Purkinje cell (primary cell): ENCODE data around the gene BCL2L2. TPM values are rescaled to one million over a fixed set of nuclear protein-coding genes. Genes with fewer than 3 reads are reported as not detected.

ENCODE experiments used
- polyA plus RNA-seq: library from polyadenylated mRNA; unstranded; fragments of >200 nt; fragmentation: Nextera tagmentation; gene quantifications from 2 replicates; pipeline ENCODE4 v1.2.1, GENCODE V29; 2014

Gene BCL2L2, protein sequence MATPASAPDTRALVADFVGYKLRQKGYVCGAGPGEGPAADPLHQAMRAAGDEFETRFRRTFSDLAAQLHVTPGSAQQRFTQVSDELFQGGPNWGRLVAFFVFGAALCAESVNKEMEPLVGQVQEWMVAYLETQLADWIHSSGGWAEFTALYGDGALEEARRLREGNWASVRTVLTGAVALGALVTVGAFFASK
- 10.8 and 11.4 TPM in 2 replicates for polyA plus RNA-seq

DNA sequence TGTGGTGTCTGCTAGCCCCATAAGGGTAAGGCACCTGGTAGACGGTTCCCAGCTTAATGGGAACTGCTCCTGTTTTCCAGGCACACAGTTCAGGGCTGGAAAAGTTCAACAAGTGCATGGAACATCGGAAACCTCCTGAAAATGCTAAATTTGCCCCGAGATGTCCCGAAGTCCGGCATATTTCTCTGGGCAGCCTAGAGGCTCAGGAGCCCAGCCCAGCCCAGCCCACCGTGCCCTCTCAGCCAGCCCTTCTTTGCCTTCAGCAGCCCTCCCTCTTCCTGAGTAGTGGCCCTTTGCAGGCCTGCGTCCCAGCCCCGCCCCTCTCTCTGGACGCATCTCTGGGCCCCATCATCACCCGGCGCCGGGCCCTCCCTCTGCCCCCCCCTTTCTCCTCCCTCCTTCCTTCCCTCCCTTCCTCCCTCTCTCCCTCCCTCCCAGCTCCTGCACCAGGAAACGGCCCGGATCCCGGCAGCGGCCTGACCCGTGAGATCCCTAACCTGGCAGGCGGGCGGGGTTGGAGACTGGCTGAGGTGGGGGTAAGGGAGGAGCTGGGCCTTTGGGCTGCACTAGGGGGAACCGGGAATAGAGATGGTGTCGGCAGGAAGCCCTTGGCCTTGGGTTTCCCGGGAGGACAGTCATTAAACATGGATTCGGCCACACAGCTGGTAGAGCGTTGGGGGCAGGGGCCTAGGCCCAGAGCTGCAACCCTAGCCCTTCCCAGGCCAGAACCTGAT, at the start of gene BCL2L2:
TSS of gene BCL2L2 (plus strand) at position 422 of the 734 bp plus-strand sequence. CDS start 935 bp downstream, outside the sequence.

DNA sequence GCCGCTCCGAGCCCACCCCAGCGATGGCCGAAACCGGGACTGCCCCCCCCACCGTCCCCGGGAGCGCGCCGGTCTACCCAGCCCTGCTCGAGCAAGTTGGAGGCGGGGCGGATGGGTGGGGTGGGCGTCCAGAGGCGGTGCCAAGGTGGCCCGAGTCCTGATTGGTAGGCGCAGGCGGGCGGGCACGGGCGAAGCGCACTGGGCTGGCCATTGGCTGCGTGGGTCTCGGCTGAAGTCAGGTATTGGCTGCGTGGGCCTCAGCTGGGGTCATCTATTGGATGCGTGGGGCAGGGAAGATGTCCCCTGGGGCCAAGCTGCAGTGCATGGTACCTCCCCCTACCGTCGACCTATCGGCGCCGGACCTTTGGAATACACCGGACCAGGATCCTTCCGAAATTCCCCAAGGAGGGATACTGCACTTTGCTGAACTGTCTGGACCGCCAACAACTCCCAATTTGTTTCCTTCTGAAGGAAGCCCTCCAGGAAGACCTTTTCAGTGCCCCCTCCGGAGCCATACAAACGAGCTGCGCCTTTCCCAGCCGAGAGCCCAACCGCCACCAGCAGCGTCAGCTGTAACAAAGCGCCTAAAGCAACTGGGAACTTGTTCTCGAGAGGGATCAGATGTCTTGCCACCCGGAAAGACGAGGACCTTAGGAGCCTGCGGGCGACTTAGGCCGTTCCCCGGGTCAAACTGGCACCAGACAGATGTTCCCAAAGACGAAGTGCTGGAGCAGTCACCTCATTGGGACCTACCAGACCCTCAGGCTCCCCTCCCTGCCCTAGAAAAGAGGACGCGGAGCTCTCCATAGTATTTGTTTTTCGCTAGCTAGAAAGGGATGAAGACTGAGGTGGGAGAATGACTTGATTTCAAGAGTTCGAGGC, 20.4 kb upstream of the BCL2L2 start, which contains the start of gene HOMEZ:
TSS of gene HOMEZ (minus strand) at position 113 of the 882 bp plus-strand sequence. CDS start 180 bp downstream, outside the sequence.

DNA sequence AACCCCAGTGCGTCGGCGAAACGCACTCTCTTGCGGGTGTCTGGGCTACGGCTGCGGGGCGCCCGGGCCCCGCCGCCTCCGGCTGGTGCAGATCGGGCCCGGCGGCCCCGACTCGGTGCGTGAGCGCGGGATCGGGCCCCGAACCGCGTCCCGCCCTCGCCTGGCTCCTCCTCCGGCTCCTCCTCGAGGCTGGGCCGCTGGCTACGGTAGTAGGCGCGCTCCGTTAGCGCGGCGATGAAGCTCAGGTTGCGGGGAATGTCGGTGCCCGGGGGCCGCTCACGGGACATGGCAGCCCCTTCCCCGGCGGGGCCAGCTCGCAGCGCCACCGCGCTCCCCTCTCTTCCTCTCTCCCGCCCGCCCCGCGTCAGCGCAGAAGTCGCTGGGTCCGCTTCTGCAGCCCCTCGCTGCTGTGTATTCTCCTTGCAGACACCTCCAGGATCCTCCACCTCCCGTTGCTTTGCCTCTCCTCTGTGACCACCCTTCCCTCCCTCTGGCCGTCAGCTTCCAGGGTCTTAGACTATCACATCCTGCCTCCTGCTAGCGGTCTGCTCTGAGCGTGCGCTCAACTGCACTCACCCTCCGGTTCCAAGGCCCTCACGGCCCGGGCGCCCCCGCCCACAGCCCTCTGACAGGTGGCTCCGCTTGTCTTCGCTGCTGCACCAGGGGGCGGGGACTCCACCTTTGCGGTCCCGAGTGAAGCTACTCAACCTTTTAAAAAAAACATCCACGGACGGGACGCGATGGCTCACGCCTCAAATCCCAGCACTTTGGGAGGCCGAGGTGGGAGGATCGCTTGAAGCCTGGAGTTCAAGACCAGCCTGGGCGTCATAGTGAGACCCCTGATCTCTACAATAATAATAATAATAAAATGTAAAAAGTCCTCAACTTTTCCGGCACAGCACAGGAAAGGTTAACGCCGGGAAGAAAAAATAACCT, 4.1 kb upstream of the BCL2L2 start, which contains the start of gene PPP1R3E:
TSS of gene PPP1R3E (minus strand) at position 570 of the 936 bp plus-strand sequence. CDS start at position 287, 283 bp downstream.

DNA sequence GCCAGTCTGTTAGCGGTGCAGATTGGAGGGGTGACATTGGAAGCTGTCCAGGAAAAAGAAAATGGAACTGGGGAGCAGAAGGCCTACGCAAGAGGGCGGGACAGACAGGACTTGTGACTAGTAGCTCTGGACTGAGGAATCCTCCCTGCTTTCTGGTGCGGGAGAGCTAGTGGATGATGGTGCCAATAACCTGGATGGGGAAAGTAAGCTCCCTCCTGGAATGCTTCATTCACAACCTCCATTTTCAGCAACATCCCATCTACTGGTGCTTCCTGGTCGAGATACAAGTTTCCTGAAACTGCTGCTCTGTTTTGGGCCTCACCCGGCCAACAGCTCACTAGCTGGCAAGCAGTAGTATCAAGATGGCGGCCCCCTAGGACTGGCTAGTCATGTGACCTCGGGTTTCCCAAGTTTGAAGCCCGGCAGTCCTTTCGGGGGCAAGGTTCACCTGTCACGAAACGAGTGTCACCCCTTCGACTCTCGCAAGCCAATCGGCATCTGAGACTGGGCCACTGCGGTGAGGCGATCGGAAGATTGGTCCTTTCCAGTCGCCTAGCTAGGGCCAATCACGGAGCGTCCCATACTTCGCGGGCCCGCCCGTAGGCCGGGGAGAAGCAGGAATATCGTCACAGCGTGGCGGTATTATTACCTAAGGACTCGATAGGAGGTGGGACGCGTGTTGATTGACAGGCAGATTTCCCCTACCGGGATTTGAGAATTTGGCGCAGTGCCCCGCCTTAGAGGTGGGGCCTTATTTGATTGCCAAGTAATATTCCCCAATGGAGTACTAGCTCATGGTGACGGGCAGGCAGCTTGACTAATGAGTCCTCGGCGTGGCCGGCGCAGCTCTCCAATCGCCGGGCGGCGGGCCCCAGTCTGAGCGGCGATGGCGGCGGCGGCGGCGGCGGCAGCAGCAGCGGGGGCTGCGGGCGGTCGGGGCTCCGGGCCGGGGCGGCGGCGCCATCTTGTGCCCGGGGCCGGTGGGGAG, 14.2 kb downstream of the BCL2L2 start, which contains the start of gene PABPN1:
TSS of gene PABPN1 (plus strand) at position 874 of the 988 bp plus-strand sequence. CDS start at position 887, 13 bp downstream.

DNA sequence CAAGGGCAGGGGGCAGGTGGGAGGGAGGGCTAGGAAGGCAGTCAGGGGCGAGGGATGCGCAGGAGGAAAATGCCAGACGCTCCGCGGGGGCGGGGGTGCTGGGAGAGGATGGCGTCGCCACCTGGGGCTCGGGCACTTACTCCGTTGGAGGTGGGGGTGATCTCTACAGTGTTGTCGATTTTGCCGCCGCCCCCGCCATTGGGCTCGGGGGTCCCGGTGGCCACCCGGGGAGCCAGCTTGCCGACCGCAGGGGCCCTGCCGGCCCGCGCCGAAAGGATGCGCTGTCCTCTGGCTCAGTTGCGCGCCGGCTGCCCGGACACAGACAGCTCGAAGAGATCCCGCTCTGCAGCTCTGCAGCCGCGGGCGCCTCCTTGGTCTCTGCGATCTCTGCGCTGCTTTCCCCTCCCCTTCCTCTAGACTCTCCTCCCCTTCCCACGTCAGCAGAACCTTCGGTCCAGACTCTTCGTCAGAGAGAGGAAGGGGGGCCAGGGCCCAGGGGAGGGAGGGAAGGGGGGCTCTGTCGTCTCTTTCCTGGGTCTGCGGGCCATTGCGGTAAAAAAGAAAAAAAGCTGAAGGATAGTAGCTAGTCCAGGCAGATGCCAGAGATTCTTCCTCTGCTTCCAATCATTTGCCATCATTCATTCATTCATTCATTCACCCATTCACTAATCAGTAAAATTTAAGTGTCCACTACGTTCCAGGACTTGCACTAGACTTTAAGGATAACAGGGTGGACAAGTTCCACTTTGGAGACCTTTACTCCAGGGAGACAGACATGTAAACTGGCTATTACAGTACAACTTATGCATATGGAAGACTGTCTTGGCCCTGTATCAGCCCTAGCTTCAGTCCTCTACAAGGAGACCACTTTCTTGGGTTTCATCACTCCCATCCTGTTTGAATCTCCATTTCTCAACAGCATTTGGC, 46.1 kb downstream of the BCL2L2 start, which contains the start of gene SLC22A17:
TSS of gene SLC22A17 (minus strand) at position 382 of the 927 bp plus-strand sequence.

Other genes with a start within 250 kb of the BCL2L2 start
- 0.20 TPM in 1 of 2 replicates, not detected in the other for gene CDH24, start 249.3 kb upstream of the BCL2L2 start, polyA plus RNA-seq
- 3.0 and 5.2 TPM in 2 replicates for gene ACIN1, start 211.7 kb upstream of the BCL2L2 start, polyA plus RNA-seq
- gene C14orf119, start 211.3 kb upstream of the BCL2L2 start, polyA plus RNA-seq = 97.6 and 158 TPM in 2 replicates
- not detected in 2 replicates for gene CIROP, start 201.8 kb upstream of the BCL2L2 start, polyA plus RNA-seq
- not detected in 2 replicates for gene CEBPE, start 187.6 kb upstream of the BCL2L2 start, polyA plus RNA-seq
- 22.0 and 27.0 TPM in 2 replicates for gene SLC7A8, start 123.2 kb upstream of the BCL2L2 start, polyA plus RNA-seq
- gene RNF212B, start 68.9 kb upstream of the BCL2L2 start, polyA plus RNA-seq = not detected in 2 replicates
- gene HOMEZ, start 20.7 kb upstream of the BCL2L2 start, polyA plus RNA-seq = 1.2 and 5.5 TPM in 2 replicates
- 37.3 and 59.4 TPM in 2 replicates for gene PPP1R3E, start 4.0 kb upstream of the BCL2L2 start, polyA plus RNA-seq
- gene PABPN1, start 14.6 kb downstream of the BCL2L2 start, polyA plus RNA-seq = 52.3 and 57.9 TPM in 2 replicates
- gene SLC22A17, start 46.1 kb downstream of the BCL2L2 start, polyA plus RNA-seq = 46.4 and 58.9 TPM in 2 replicates
- gene EFS, start 58.3 kb downstream of the BCL2L2 start, polyA plus RNA-seq = 0.16 and 0.21 TPM in 2 replicates
- gene IL25, start 66.0 kb downstream of the BCL2L2 start, polyA plus RNA-seq = not detected in 2 replicates
- gene CMTM5, start 70.2 kb downstream of the BCL2L2 start, polyA plus RNA-seq = not detected in 2 replicates
- gene MYH6, start 101.4 kb downstream of the BCL2L2 start, polyA plus RNA-seq = not detected in 2 replicates
- not detected in 2 replicates for gene MYH7, start 128.8 kb downstream of the BCL2L2 start, polyA plus RNA-seq
- 77.3 and 118 TPM in 2 replicates for gene NGDN, start 162.9 kb downstream of the BCL2L2 start, polyA plus RNA-seq
- 1.7 and 2.7 TPM in 2 replicates for gene ZFHX2, start 244.9 kb downstream of the BCL2L2 start, polyA plus RNA-seq
- 6.7 and 16.0 TPM in 2 replicates for gene THTPA, start 249.4 kb downstream of the BCL2L2 start, polyA plus RNA-seq